HEK293 (cell line): ENCODE data around the gene PRCP.

Source experiments
- CTCF ChIP-seq: fragments of 450-650 bp; formaldehyde crosslinking; IDR thresholded peaks from 2 replicates; pipeline ENCODE4 v1.5.1; 2016; ENCODE audit warnings: missing biosample characterization, missing genetic modification characterization
- HIC1 ChIP-seq: fragments of 450-650 bp; formaldehyde crosslinking; IDR thresholded peaks from 2 replicates; pipeline ENCODE4 v1.5.1; 2016; ENCODE audit warnings: missing biosample characterization, missing genetic modification characterization
- HOXA7 ChIP-seq: sonication (generic); formaldehyde crosslinking; IDR thresholded peaks from 2 replicates; pipeline ENCODE4 v1.8.1; 2022; ENCODE audit warnings: missing genetic modification reagents, borderline replicate concordance
- MEIS1 ChIP-seq: sonication (generic); formaldehyde crosslinking; IDR thresholded peaks from 2 replicates; pipeline ENCODE4 v1.8.1; 2022; ENCODE audit warnings: missing genetic modification reagents, mild to moderate bottlenecking, borderline replicate concordance
- YY1 ChIP-seq: fragments of 450-650 bp; formaldehyde crosslinking; IDR thresholded peaks from 2 replicates; pipeline ENCODE4 v1.5.1; 2018; ENCODE audit warnings: missing biosample characterization, missing genetic modification characterization
- ZBTB1 ChIP-seq: fragments of 450-650 bp; formaldehyde crosslinking; IDR thresholded peaks from 2 replicates; pipeline ENCODE4 v1.5.1; 2016; ENCODE audit warnings: missing biosample characterization, missing genetic modification characterization
- ZBTB21 ChIP-seq: fragments of 450-650 bp; formaldehyde crosslinking; IDR thresholded peaks from 2 replicates; pipeline ENCODE4 v1.5.1; 2017; ENCODE audit warnings: missing biosample characterization, missing genetic modification characterization
- ZNF157 ChIP-seq: fragments of 450-650 bp; formaldehyde crosslinking; IDR thresholded peaks from 2 replicates; pipeline ENCODE4 v1.5.1; 2016; ENCODE audit warnings: missing biosample characterization, missing genetic modification characterization
- ZNF202 ChIP-seq: fragments of 450-650 bp; formaldehyde crosslinking; IDR thresholded peaks from 2 replicates; pipeline ENCODE4 v1.5.1; 2016; ENCODE audit warnings: missing biosample characterization, missing genetic modification characterization, borderline replicate concordance
- ZNF23 ChIP-seq: fragments of 450-650 bp; formaldehyde crosslinking; IDR thresholded peaks from 2 replicates; pipeline ENCODE4 v1.5.1; 2016; ENCODE audit warnings: missing biosample characterization, missing genetic modification characterization, borderline replicate concordance
- ZNF37A ChIP-seq: fragments of 450-650 bp; IDR thresholded peaks from 2 replicates; pipeline ENCODE4 v1.5.1; 2018; ENCODE audit warnings: missing biosample characterization, missing genetic modification characterization
- ZNF664 ChIP-seq: fragments of 450-650 bp; formaldehyde crosslinking; IDR thresholded peaks from 2 replicates; pipeline ENCODE4 v1.5.1; 2016; ENCODE audit warnings: missing biosample characterization, missing genetic modification characterization

GRCh38 chr11:82786836-82787235 is 113.4 kb downstream of the PRCP start:
- TF ChIP-seq ZBTB21 (tag by site-specific recombination) = no peak
- TF ChIP-seq HIC1 (tag by site-specific recombination) = no peak
- TF ChIP-seq ZNF202 (tag by site-specific recombination) = no peak
- TF ChIP-seq CTCF (tag by site-specific recombination) = no peak
- TF ChIP-seq YY1 = no peak
- TF ChIP-seq ZNF157 (tag by site-specific recombination) = no peak
- TF ChIP-seq MEIS1 (CRISPR knock-in tag) = no peak
- no peak for TF ChIP-seq ZNF37A (tag by site-specific recombination)
- TF ChIP-seq ZBTB1 (tag by site-specific recombination) = no peak
- no peak for TF ChIP-seq ZNF23 (tag by site-specific recombination)
- no peak for TF ChIP-seq HOXA7 (CRISPR knock-in tag)
- no peak for TF ChIP-seq ZNF664 (tag by site-specific recombination)
